ENCODE data around the gene KRTAP9-4. TPM values are rescaled to one million over a fixed set of nuclear protein-coding genes. Genes with fewer than 3 reads are reported as not detected.
"Not testable (repeated sequence)": the region's sequence is repeated elsewhere in the genome, so short reads cannot be mapped to it uniquely, and the experiment has no call there.

KRTAP9-4 gene
- total RNA-seq (not detected), polyA plus RNA-seq (ENCODE audit: insufficient read length in 6 of 6) (not detected)
- long read RNA-seq, donor 1 = 0 reads
- long read RNA-seq, donor 2 = 0 reads
- long read RNA-seq, donor 3 = 0 reads
- long read RNA-seq, donor 4 = 0 reads
- long read RNA-seq, donor 5 = 0 reads
- long read RNA-seq, donor 6 = 0 reads
- long read RNA-seq, donor 7 = 0 reads
- long read RNA-seq, donor 8 = 0 reads
- long read RNA-seq, donor 9 = 0 reads
- long read RNA-seq, donor 10 = 0 reads
- long read RNA-seq, donor 11 = 0 reads
- long read RNA-seq, donor 12 = 0 reads

GRCh38 chr17:41249637-41250240, at the start of gene KRTAP9-4:
TSS of gene KRTAP9-4 (plus strand) at chr17:41249687. CDS start at chr17:41249721, 34 bp downstream.
- not testable (repeated sequence) for ATAC-seq

GRCh38 chr17:41211845-41212466, 37.5 kb upstream of the KRTAP9-4 start:
- TF ChIP-seq CTCF (IDR thresholded peaks at IDR 0.05) = no peak
- Histone ChIP-seq H3K9me3 (no peaks in the 10 kb centered on the region), H3K4me3 (no peak overlapping the region), H3K27ac (no peak overlapping the region), H3K4me1 (no peaks in the 10 kb centered on the region), H3K27me3 (peaks cover 0 to 42% of the 10 kb centered on the region in 2 donors), H3K36me3 (no peaks in the 10 kb centered on the region)
- DNase-seq (no peak), ATAC-seq (no peak)
- intact Hi-C loops (cut with DNase I) = no loop called here

More at GRCh38 chr17:41249637-41250240, at the start of gene KRTAP9-4:
- DNase-seq; H3K4me3 ChIP-seq; intact Hi-C loops (cut with DNase I); H3K27ac ChIP-seq; H3K9me3 ChIP-seq; H3K4me1 ChIP-seq; H3K36me3 ChIP-seq; H3K27me3 ChIP-seq: not testable (repeated sequence)

DNA sequence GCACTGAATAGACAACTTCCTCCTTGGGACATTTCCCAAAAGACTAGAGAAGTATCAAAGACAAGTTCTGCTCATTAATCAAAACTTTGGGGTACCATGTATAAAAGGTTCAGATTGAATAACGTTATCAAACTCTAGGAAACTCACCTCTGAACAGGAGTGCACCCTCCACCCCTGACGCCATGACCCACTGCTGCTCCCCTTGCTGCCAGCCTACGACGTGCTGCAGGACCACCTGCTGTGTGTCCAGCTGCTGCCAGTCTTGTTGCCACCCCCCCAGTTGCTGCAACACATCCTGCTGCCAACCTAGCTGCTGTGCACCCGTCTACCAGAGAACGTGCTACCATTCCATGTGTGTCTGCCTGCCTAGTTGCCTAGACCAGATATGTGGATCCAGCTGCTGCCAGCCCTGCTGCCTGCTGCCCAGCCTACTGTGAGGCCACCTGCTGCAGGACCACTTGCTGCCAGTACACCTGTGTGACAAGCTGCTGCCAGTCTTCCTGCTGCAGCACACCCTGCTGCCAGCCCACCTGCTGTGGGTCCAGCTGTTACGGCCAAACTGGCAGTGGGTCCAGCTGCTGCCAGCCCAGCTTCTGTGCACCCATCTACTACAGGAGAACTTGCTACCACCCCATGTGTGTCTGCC, 36.8 kb upstream of the KRTAP9-4 start:
- Histone ChIP-seq H3K9me3 (no peaks in the 10 kb centered on the region), H3K27ac (no peak overlapping the region), H3K36me3 (no peaks in the 10 kb centered on the region), H3K27me3 (peaks cover 0 to 43% of the 10 kb centered on the region in 2 donors), H3K4me1 (no peaks in the 10 kb centered on the region), H3K4me3 (no peak overlapping the region)
- ATAC-seq (no peak), DNase-seq (peak in 1 of 4 donors; percentile 53)
- intact Hi-C loops (cut with DNase I) = no loop called here
- no peak for TF ChIP-seq CTCF (IDR thresholded peaks at IDR 0.05)

DNA sequence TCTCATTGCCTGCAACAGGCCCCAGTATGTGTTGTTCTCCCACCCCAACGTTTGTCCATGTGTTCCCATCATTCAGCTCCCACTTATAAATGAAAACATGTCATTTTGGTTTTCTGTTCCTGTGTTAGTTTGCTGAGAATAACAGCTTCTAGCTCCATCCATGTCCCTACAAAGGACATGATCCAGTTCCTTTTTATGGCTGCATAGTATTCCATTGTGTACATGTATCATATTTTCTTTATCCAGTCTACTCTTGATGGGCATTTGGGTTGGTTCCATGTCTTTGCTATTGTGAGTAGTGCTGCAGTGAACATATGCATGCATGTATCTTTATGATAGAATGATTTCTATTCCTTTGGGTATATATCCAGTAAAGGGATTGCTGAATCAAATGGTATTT, 33.8 kb upstream of the KRTAP9-4 start:
- ATAC-seq (no peak), DNase-seq (no peak)
- Histone ChIP-seq H3K27me3 (peaks cover 0 to 32% of the 10 kb centered on the region in 2 donors), H3K27ac (no peak overlapping the region), H3K4me3 (no peak overlapping the region), H3K36me3 (no peaks in the 10 kb centered on the region), H3K9me3 (no peaks in the 10 kb centered on the region), H3K4me1 (no peaks in the 10 kb centered on the region)
- intact Hi-C loops (cut with DNase I) = no loop called here
- no peak for TF ChIP-seq CTCF (IDR thresholded peaks at IDR 0.05)

GRCh38 chr17:41223821-41224220, 25.7 kb upstream of the KRTAP9-4 start:
- Histone ChIP-seq H3K4me3 (no peak overlapping the region), H3K27me3 (peaks cover 0 to 14% of the 10 kb centered on the region in 2 donors), H3K4me1 (no peaks in the 10 kb centered on the region), H3K9me3 (no peaks in the 10 kb centered on the region), H3K36me3 (no peaks in the 10 kb centered on the region), H3K27ac (no peak overlapping the region)
- TF ChIP-seq CTCF (IDR thresholded peaks at IDR 0.05) = no peak
- intact Hi-C loops (cut with DNase I) = no loop called here
- DNase-seq = no peak
- no peak for ATAC-seq

Measured in left lung (tissue), 14 donors.